Neural cell (in vitro differentiated cells): Measurements from ENCODE around the gene AFAP1L1. TPM values are rescaled to one million over a fixed set of nuclear protein-coding genes. Genes with fewer than 3 reads are reported as not detected.

Experiments
- H2AFZ ChIP-seq: fragments of 200-600, 300-800 bp; sonication (generic), shearing (Covaris generic); 2 replicates; pipeline ENCODE4 v1.6.0; 2014; ENCODE audit warnings: low read depth, mild to moderate bottlenecking, antibody characterized with exemption, low read length, moderate library complexity
- H3F3A ChIP-seq: fragments of 200-600 bp; shearing (Covaris generic); 2 replicates; pipeline ENCODE4 v1.6.1; 2016; ENCODE audit warnings: mild to moderate bottlenecking, moderate library complexity, mixed read lengths, antibody characterized with exemption, low read length; ENCODE audit not compliant: insufficient read depth, poor library complexity, severe bottlenecking
- H3K27ac ChIP-seq: fragments of 200-600, 300-800 bp; sonication (generic), shearing (Covaris generic); 2 replicates; pipeline ENCODE4 v1.5.1; 2014; ENCODE audit warnings: mild to moderate bottlenecking, low read length, moderate library complexity
- H3K27me3 ChIP-seq: fragments of 300-800, 200-600 bp; sonication (generic), shearing (Covaris generic); 2 replicates; pipeline ENCODE4 v1.6.0; 2014; ENCODE audit warnings: mild to moderate bottlenecking, low read depth, low read length, moderate library complexity; ENCODE audit not compliant: insufficient read depth
- H3K36me3 ChIP-seq: fragments of 300-800, 200-600 bp; sonication (generic), shearing (Covaris generic); 2 replicates; pipeline ENCODE4 v1.5.1; 2014; ENCODE audit warnings: mild to moderate bottlenecking, antibody characterized with exemption, low read length, moderate library complexity; ENCODE audit not compliant: insufficient read depth
- H3K4me2 ChIP-seq: fragments of 300-800, 200-600 bp; sonication (generic), shearing (Covaris generic); 2 replicates; pipeline ENCODE4 v1.6.0; 2014; ENCODE audit warnings: mild to moderate bottlenecking, low read length
- H3K4me3 ChIP-seq: fragments of 300-800, 200-600 bp; sonication (generic), shearing (Covaris generic); 2 replicates; pipeline ENCODE4 v1.5.1; 2014; ENCODE audit warnings: mild to moderate bottlenecking, low read length, moderate library complexity
- H3K79me2 ChIP-seq: fragments of 200-600 bp; shearing (Covaris generic); replicated peaks from 2 replicates; pipeline ENCODE4 v1.6.0; 2014; ENCODE audit warnings: mild to moderate bottlenecking, low read length, moderate library complexity; ENCODE audit not compliant: insufficient read depth
- H3K9ac ChIP-seq: fragments of 300-800, 200-600 bp; sonication (generic), shearing (Covaris generic); 2 replicates; pipeline ENCODE4 v1.6.1; 2016; ENCODE audit warnings: mild to moderate bottlenecking, low read length, mixed read lengths
- H3K9me2 ChIP-seq: fragments of 200-600 bp; shearing (Covaris generic); 2 replicates; pipeline ENCODE4 v1.6.1; 2016; ENCODE audit warnings: mild to moderate bottlenecking, low read length, mixed read lengths; ENCODE audit not compliant: insufficient read depth
- H3K9me3 ChIP-seq: fragments of 200-600, 300-800 bp; sonication (generic), shearing (Covaris generic); 2 replicates; pipeline ENCODE4 v1.6.1; 2016; ENCODE audit warnings: mild to moderate bottlenecking, mixed run types, low read length, moderate library complexity, mixed read lengths
- H4K20me1 ChIP-seq: fragments of 200-600 bp; shearing (Covaris generic); 2 replicates; pipeline ENCODE4 v1.6.1; 2016; ENCODE audit warnings: mild to moderate bottlenecking, mixed run types; ENCODE audit not compliant: insufficient read depth
- EP300 ChIP-seq: fragments of 450-650 bp; conservative IDR thresholded peaks from 2 replicates; pipeline ENCODE4 v1.6.1; 2014; ENCODE audit warnings: antibody characterized with exemption, mild to moderate bottlenecking, moderate library complexity; ENCODE audit not compliant: poor library complexity, severe bottlenecking
- EZH2 ChIP-seq: fragments of 200-600, 300-800 bp; shearing (Covaris generic), sonication (generic); IDR thresholded peaks from 2 replicates; pipeline ENCODE4 v1.6.1; 2014; ENCODE audit warnings: antibody characterized with exemption, low read length, borderline replicate concordance, mild to moderate bottlenecking; ENCODE audit not compliant: insufficient read depth, poor library complexity, severe bottlenecking
- MXI1 ChIP-seq: fragments of 450-650 bp; conservative IDR thresholded peaks from 2 replicates; pipeline ENCODE4 v1.6.1; 2014; ENCODE audit warnings: antibody characterized with exemption, mild to moderate bottlenecking; ENCODE audit not compliant: poor library complexity, severe bottlenecking
- POLR2AphosphoS5 ChIP-seq: IDR thresholded peaks from 2 replicates; pipeline ENCODE4 v1.6.1; 2012
- RAD21 ChIP-seq: fragments of 450-650 bp; conservative IDR thresholded peaks from 2 replicates; pipeline ENCODE4 v1.6.1; 2014; ENCODE audit warnings: antibody characterized with exemption, mild to moderate bottlenecking, moderate library complexity
- REST ChIP-seq: IDR thresholded peaks from 2 replicates; pipeline ENCODE4 v1.6.1; 2012; ENCODE audit warnings: borderline replicate concordance
- SMC3 ChIP-seq: fragments of 450-650 bp; conservative IDR thresholded peaks from 2 replicates; pipeline ENCODE4 v1.6.1; 2014; ENCODE audit warnings: antibody characterized with exemption, mild to moderate bottlenecking, moderate library complexity; ENCODE audit not compliant: poor library complexity
- TAF1 ChIP-seq: IDR thresholded peaks from 2 replicates; pipeline ENCODE4 v1.6.1; 2012; ENCODE audit warnings: low read depth
- polyA plus RNA-seq: library from polyadenylated mRNA; depleted of rRNA; stranded (reverse); fragments of >200 nt; gene quantifications from 2 replicates; pipeline ENCODE4 v1.2.3, GENCODE V29; 2014
- TF ChIP-seq, protein P1 (sequence below): fragments of 450-650 bp; IDR thresholded peaks from 2 replicates; pipeline ENCODE4 v1.5.1; 2014; ENCODE audit warnings: antibody characterized with exemption, mild to moderate bottlenecking, moderate library complexity; ENCODE audit not compliant: poor library complexity, severe bottlenecking

AFAP1L1 gene
- polyA plus RNA-seq, 1 donor from 2014 or later, result not detected

DNA sequence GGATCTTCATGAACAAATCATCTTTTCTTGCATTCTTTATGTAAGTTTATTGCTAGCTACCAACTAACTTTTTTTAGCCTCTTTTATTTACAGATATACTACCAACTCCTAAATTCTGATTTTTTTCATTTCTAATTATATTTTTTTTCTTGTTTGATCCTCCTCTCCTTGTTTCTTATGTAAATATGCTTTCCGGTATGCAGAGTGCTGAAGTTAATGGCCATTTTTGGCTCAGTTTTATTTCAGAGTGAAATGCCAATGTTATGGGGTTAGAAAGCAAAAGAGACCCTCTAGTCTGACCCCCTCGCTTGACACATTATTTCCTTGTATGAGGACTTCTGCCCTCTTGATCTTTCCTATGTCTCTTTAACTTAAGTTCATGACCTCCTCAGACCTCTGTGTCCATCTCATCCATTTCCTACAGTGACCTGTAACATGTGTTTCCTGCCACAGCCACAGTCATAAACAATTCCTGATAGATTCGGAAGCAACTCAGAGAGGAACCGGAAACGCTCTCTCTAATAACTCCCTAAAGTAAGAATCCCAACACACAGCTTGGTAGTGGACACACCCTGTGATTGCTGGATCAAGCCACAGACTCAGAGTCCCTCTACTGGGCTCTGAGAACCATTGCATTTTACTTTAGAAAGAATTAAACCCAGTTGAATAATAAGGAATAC lies 42.9 kb upstream of the AFAP1L1 start:
- no peak overlapping the region for H2AFZ ChIP-seq
- no peak overlapping the region for H3K27ac ChIP-seq
- no peaks in the 10 kb centered on the region for H3K36me3 ChIP-seq
- H3K4me3 ChIP-seq, result no peak overlapping the region
- H3K79me2 ChIP-seq, result no peaks in the 10 kb centered on the region
- no peaks in the 10 kb centered on the region for H3F3A ChIP-seq
- no peaks in the 10 kb centered on the region for H3K9me3 ChIP-seq
- no peaks in the 10 kb centered on the region for H3K9me2 ChIP-seq
- no peak overlapping the region for H3K4me2 ChIP-seq
- no peaks in the 10 kb centered on the region for H3K27me3 ChIP-seq
- no peaks in the 10 kb centered on the region for H4K20me1 ChIP-seq
- H3K9ac ChIP-seq, result no peak overlapping the region
- TF ChIP-seq POLR2AphosphoS5 (no peak), MXI1 (no peak), REST (no peak), EZH2 (no peak), SMC3 (no peak), TAF1 (no peak)

- no peak overlapping the region for H3K4me3 ChIP-seq
Observed at GRCh38 chr5:149229298-149229937, 42.2 kb upstream of the AFAP1L1 start.

DNA sequence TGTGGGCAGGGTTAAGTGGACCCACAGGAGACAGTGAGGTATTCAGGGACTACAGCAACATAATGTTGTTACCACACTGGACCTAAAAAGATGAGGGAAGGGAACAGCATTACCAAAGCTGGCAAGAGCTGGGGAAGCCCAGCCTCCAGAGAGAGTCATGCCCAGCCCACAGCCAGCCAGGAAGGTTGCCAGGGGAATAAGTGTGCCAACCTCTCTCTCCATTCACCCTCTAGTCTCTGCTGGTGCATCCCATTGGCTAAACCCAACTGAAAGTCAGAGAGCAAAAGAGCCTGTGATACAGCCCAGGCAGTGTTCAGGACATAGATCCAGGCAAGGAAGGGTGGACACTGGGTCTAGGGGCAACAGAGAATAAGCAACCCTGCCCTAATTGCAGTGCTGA lies 35.8 kb upstream of the AFAP1L1 start:
- H3K4me2 ChIP-seq, result no peak overlapping the region
- H4K20me1 ChIP-seq, result no peaks in the 10 kb centered on the region
- no peak overlapping the region for H3K4me3 ChIP-seq
- no peaks in the 10 kb centered on the region for H3K36me3 ChIP-seq
- H3K9me2 ChIP-seq, result no peaks in the 10 kb centered on the region
- H3K9me3 ChIP-seq, result no peaks in the 10 kb centered on the region
- H3K9ac ChIP-seq, result no peak overlapping the region
- H3F3A ChIP-seq, result no peaks in the 10 kb centered on the region
- no peaks in the 10 kb centered on the region for H3K27me3 ChIP-seq
- TF ChIP-seq EP300, result no peak
- TF ChIP-seq MXI1, result no peak
- no peak for TF ChIP-seq TAF1
- TF ChIP-seq EZH2, result no peak
- TF ChIP-seq POLR2AphosphoS5, result no peak
- no peak for TF ChIP-seq SMC3
- no peak for TF ChIP-seq REST
- TF ChIP-seq, protein P1, sequence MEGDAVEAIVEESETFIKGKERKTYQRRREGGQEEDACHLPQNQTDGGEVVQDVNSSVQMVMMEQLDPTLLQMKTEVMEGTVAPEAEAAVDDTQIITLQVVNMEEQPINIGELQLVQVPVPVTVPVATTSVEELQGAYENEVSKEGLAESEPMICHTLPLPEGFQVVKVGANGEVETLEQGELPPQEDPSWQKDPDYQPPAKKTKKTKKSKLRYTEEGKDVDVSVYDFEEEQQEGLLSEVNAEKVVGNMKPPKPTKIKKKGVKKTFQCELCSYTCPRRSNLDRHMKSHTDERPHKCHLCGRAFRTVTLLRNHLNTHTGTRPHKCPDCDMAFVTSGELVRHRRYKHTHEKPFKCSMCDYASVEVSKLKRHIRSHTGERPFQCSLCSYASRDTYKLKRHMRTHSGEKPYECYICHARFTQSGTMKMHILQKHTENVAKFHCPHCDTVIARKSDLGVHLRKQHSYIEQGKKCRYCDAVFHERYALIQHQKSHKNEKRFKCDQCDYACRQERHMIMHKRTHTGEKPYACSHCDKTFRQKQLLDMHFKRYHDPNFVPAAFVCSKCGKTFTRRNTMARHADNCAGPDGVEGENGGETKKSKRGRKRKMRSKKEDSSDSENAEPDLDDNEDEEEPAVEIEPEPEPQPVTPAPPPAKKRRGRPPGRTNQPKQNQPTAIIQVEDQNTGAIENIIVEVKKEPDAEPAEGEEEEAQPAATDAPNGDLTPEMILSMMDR, result no peak
- TF ChIP-seq RAD21, result no peak
- no peaks in the 10 kb centered on the region for H3K79me2 ChIP-seq
- H2AFZ ChIP-seq, result no peak overlapping the region
- H3K27ac ChIP-seq, result no peak overlapping the region

More at GRCh38 chr5:149229298-149229937, 42.2 kb upstream of the AFAP1L1 start:
- H3K9ac ChIP-seq, result no peak overlapping the region
- H2AFZ ChIP-seq, result no peak overlapping the region
- no peaks in the 10 kb centered on the region for H3K27me3 ChIP-seq
- H3F3A ChIP-seq, result no peaks in the 10 kb centered on the region
- H4K20me1 ChIP-seq, result no peaks in the 10 kb centered on the region
- no peak overlapping the region for H3K27ac ChIP-seq
- no peak overlapping the region for H3K4me2 ChIP-seq
- no peaks in the 10 kb centered on the region for H3K9me2 ChIP-seq
- TF ChIP-seq TAF1, result no peak
- TF ChIP-seq EZH2, result no peak
- no peak for TF ChIP-seq MXI1
- no peak for TF ChIP-seq RAD21
- no peaks in the 10 kb centered on the region for H3K36me3 ChIP-seq
- H3K9me3 ChIP-seq, result no peaks in the 10 kb centered on the region
- no peaks in the 10 kb centered on the region for H3K79me2 ChIP-seq
